GM21576 (cell line): ENCODE results near the gene SLC25A44.

Experiments
- ATAC-seq: cut with Tn5 transposase; IDR thresholded peaks from one replicate; pipeline ENCODE4 v1.9.1; 2021; ENCODE audit warnings: mild to moderate bottlenecking, moderate library complexity; ENCODE audit not compliant: unreplicated experiment

SLC25A44 gene

GRCh38 chr1:156193488-156194299, at the start of gene SLC25A44:
Gene SLC25A44, plus strand, starts transcription at chr1:156194104. Its CDS starts 5,744 bp downstream, at chr1:156199848.
- ATAC-seq: peak; percentile 94

- ATAC-seq: no peak
Observed at GRCh38 chr1:156144742-156145141, 49.2 kb upstream of the SLC25A44 start.

GRCh38 chr1:156145650-156146019, 48.3 kb upstream of the SLC25A44 start:
- ATAC-seq: no peak

- no peak for ATAC-seq
Observed at GRCh38 chr1:156146020-156146768, 47.7 kb upstream of the SLC25A44 start.

GRCh38 chr1:156146769-156147405, 47.0 kb upstream of the SLC25A44 start:
- ATAC-seq: no peak

- ATAC-seq: no peak
Observed at GRCh38 chr1:156148216-156148615, 45.7 kb upstream of the SLC25A44 start.

GRCh38 chr1:156149374-156150332, 44.3 kb upstream of the SLC25A44 start:
- peak; percentile 53 for ATAC-seq

- no peak for ATAC-seq
Observed at GRCh38 chr1:156150333-156151011, 43.4 kb upstream of the SLC25A44 start.

GRCh38 chr1:156151093-156151688, 42.7 kb upstream of the SLC25A44 start:
- ATAC-seq: no peak

GRCh38 chr1:156152628-156153027, 41.3 kb upstream of the SLC25A44 start:
- ATAC-seq: no peak

- no peak for ATAC-seq
Observed at GRCh38 chr1:156153362-156153761, 40.5 kb upstream of the SLC25A44 start, which contains the start of gene SEMA4A. Gene SEMA4A, plus strand, starts transcription at chr1:156153585. Its CDS starts 994 bp downstream, at chr1:156154579.

GRCh38 chr1:156154317-156154749, 39.6 kb upstream of the SLC25A44 start:
- ATAC-seq: peak; percentile 39

GRCh38 chr1:156155756-156156510, 38.0 kb upstream of the SLC25A44 start:
- ATAC-seq: no peak

- no peak for ATAC-seq
Observed at GRCh38 chr1:156157506-156157905, 36.4 kb upstream of the SLC25A44 start.

GRCh38 chr1:156157966-156158365, 35.9 kb upstream of the SLC25A44 start:
- ATAC-seq: no peak

GRCh38 chr1:156160000-156160742, 33.7 kb upstream of the SLC25A44 start:
- no peak for ATAC-seq

- ATAC-seq: no peak
Observed at GRCh38 chr1:156160743-156161171, 33.1 kb upstream of the SLC25A44 start.
